Measurements from ENCODE around the gene ADAD2.

The ADAD2 gene

DNA sequence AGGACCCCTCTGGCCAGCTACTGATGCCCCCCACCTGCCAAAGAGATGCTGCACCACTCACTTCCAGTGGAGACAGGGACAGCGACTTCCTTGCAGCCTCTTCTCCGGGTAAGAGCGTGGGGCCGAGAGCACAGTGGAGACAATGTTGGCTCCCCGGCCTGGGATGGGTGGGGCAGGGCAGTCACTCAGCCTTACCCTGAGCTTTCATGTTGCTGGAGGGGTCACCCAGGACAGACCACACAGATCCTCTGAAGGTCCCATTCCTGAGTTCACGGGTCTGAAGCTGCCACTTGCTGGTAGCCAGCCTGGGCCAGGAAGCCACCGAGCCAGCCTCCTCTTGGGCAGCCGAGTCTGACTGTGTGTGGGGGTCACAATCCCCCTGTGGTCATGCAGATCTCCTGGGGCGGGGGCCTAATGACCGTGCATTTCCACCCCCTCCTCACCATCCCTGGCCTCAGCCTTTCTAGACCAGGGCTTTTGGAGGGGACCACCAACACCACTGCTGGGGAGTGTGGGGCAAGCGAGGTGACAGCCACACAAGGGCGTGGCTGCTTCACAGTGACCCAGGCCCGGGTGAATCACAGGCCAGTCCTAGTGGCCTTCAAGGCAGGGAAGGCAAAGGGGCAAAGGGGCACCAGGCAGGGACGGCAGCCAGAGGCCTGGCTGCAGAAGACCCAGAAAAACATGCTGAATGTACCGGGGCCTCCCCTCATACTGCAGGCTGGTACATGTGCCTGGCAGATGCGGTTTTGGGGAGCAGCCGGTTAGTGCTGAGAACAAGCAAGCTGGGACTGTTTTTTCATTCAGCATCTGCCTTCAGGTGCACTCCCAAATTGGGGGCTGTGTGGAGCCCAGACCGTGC, 14.5 kb upstream of the ADAD2 start:
- FAIRE-seq (peak; percentile 81), DNase-seq (ENCODE audit: insufficient read length, low spot score) (no peak)

DNA sequence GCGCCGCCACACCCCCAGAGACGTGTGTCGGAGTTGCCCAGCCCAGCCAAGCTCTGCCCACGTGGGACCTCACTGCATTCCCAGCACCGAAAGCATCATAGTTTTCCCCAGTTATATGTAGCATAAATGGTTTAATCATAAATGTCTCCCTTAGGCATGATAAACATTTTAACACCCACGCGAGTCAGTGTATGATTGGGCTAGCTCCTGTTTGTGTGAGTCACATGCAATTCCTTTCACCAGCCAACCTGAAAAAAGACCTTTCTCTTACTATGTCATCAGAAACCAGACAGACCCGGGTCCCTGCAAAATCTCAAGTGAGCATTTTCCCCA, 13.2 kb upstream of the ADAD2 start:
- DNase-seq (ENCODE audit: insufficient read length, low spot score) (no peak), FAIRE-seq (peak; percentile 83)

DNA sequence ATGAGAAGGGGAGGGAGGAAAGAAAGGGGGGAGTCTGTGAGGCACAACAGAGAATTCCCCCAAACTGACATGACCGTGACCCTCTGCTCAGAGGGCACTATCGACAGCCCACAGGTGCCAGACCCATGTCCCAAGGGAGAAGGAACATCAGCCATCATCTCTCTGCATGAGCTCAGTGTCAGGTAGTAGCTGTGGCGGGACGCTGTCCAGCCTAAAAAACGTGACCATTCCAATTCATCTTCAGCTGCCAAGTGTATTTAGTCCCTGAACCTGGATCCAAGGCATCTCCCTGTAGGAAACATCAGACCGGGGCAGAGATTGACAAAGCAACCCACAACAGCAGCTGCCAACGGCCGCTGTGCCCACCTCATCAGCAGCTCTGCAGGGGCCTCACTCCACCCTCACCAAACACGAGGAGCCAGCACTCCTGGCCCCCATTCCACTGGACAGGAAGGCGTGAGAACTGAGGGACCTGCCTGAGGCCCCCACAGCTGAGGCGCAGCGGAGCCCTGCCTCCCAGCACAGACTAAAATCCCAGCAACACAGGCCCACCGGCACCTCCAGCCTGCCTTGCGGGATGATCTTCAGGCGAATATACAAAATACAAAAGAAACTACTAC, 12.7 kb upstream of the ADAD2 start:
- FAIRE-seq (peak; percentile 13), DNase-seq (ENCODE audit: insufficient read length, low spot score) (no peak)

DNA sequence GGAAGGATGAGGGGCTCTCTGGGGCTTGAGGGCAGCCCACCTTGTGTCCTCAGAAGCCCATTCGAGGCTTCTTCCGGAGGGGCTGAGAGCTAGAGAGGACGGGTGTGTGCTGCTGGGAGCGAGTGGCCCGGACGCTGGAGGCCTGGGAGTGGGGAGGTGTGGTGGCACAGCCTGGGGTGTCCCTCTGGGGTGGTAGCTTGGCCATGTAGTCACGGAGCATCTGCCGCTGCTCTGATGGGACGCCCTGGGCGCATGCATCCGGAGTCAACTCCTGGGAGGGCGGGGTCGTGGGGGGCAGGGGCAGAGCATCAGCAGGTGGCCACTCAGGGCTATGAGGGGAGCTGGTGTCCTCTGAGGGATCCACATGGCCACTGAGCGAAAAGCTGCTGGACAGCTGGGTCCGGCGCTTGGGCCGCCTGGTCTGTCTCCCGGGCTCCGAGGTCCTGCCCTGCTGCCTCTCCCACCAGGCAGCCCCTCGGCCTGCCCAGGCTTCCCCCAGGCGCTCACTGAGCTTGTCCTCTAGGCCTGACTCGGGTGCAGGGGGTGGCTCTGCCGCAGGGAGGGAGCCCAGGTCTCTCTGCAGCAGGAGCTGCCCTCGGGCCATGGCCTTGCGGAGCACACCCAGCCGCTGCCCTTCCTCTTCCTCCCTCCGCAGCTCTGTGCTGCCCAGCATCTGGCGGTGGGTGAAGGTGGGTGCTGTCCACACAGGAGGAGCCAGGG, 11.9 kb upstream of the ADAD2 start:
- DNase-seq (ENCODE audit: insufficient read length, low spot score) (no peak), FAIRE-seq (no peak)

DNA sequence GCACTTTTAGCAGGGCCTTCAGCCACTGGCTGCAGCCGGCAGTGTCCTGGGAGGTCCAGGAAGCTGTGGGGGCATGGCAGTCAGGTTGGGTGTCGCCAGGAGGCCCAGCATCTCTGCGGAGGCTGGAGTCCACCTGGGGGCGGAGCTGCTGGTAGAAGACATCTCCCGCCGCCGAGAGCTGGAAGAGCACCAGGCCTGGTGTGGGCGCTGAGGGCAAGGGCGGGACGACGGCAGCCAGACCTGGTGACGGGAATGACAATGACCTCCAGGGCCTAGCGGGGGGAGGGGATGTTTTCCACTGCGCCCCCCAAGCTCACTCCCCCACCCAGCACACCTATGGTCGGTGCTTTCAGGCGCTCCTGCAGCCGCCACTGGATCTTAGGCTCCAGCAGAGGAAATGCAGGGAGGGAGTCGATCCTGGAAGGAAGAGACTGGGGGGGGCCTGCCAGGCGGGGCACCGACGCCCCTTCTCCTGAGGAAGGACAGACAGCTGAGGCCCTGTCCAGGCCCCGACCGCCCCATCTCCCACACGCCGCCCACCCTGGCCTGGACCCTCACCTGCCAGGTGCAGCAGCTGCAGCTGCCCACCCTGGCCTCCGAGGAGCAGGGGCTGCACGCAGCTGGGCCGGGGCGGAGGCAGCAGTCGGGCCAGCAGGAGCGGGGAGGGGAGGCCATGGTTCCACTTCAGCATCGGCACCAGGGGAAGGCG, 11.2 kb upstream of the ADAD2 start:
- DNase-seq (ENCODE audit: insufficient read length, low spot score) (no peak), FAIRE-seq (no peak)

DNA sequence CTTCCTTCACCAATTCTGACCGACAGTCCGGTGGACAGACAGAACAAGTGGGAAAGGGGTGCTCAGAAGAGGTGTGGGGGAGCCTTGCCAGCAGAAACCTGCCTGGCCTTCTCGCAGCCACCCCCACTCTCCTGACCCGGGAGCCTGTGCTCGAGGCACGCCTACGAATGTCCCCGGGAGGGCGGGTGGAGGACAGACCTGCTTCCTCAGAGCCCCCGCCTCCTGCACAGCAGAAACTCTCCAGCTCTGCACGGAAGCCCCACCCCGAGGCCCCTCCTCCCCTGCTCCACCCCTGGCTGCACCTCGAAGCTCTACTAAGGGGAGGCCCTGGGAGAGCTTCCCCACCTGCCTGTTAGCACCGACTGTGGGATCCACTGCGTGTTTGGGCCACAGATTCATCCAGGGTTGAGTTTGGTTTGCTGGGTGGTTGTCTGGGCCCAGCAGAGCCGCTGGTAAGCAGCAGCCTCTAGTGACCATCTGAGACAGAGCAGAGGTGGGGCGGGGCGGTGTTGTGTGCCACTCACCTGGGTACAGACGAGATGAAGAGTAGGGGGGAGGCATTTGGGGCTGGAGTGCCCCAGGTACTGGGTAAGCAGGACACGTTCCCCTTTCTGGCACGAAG, 10.3 kb upstream of the ADAD2 start:
- FAIRE-seq (no peak), DNase-seq (ENCODE audit: insufficient read length, low spot score) (no peak)

DNA sequence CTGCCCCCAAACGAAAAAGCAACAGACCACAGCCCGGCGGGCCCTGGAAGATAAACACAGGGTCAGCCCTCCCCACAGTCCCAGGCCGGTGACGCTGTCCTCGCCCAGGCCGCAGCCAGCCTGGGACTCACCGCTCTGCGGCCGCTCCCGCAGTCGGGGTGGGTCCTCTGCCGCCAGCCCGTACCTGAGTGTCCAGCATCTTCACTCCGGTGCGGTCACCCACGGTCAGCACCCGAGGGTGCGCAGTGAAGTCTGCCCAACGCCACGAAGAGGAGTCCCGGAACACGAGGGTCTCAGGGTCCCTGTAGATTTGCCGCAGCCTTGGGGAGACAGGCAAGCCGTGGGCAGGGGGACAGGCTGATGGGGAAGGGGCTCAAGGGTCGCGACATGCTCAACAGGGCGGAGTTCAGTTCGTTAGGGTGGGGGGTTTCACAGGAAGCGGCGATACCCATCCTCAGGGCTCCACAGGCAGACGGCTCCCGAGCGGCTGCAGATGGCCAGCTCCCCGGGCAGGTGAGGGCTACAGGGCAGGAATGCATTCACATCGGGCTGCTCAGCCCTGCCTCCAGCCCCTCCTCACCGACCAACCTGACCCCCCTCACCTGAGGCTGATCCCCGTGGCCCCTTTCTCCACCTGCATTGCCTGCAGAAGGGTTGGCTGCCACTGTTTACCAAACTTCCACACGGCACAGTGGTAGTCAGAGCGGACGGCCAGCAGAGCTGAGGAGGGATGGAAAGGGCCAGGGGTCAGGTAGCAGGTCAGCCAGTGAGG, 9.6 kb upstream of the ADAD2 start:
- DNase-seq (ENCODE audit: insufficient read length, low spot score) (no peak), FAIRE-seq (no peak)

DNA sequence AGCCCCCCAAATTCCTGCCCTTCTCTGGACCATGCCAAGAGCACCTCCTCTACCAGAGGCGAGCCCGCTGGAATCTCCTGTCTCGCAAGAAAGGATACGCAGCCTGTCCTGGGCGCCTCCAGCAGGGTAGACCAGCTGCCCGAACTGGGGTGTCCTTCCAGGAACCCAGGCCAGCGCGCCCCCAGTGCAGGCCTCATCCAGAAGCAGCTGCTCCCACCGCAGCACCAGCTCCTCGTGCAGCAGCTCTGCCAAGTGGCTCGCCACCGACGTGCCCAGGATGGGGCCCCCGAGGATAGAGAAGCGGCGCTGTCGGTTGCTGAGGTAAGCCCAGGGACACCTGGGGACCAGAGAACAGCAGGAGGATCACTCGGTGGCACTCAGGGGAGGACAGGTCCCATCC, 8.9 kb upstream of the ADAD2 start:
- DNase-seq (ENCODE audit: insufficient read length, low spot score) (no peak), FAIRE-seq (no peak)

DNA sequence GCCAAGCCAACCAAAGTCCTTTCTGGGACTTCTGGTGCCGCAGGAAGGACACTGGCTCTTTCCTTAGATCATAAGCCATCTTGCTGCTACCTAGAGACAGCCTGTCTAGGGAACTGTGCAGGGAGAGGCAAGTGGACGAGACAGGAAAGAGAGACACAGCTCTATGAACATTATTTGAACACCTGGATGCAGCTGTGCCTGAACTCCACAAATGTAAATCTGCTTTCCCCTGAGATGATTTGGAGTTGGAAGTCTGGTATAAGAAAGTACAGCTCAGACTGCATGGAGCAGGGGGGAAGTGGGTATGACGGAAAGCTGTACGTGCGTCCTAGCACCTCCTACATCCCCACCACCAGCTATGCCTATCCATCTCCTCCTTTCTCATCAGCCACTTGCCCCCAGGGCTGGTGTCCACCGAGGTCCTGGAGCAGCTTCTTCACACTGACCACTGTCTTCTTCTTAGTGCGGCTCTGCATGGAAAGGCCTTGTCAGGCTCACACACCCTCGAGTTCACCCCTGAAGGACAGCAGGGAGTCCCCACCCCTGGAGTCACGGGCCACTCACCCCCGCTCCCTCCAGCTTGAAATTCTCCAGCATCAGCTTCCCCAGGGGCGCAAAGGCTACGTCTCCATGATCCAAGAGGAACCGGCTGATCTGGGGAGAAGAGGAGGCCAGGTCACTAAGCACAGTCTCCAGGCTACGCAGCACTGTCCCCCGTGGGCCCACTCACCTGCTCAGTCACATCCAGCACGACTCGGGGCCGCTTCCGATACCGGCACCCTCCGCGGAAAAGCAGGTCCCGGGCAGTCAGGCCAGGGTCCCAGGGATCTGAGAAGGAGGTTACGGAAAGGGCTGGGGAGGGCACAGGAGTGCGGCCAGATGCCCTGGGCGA, 8.0 kb upstream of the ADAD2 start:
- FAIRE-seq: no peak
- no peak for DNase-seq (ENCODE audit: insufficient read length, low spot score)

DNA sequence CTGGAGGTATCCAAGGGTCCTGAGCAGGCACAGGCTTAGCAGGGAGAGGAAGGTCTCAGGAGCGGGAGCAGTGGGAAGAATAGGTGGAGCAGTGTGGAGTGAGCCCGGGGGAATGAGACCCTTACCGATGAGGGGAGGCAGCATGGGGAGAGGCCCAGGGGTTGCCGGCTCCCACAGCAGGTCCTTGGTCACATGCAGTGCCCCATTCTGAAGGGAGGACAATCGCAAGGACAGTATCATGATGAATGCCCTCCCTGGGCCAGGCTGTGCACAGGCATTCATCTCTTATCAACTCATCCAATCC, 7.4 kb upstream of the ADAD2 start:
- DNase-seq (ENCODE audit: insufficient read length, low spot score): no peak
- no peak for FAIRE-seq

DNA sequence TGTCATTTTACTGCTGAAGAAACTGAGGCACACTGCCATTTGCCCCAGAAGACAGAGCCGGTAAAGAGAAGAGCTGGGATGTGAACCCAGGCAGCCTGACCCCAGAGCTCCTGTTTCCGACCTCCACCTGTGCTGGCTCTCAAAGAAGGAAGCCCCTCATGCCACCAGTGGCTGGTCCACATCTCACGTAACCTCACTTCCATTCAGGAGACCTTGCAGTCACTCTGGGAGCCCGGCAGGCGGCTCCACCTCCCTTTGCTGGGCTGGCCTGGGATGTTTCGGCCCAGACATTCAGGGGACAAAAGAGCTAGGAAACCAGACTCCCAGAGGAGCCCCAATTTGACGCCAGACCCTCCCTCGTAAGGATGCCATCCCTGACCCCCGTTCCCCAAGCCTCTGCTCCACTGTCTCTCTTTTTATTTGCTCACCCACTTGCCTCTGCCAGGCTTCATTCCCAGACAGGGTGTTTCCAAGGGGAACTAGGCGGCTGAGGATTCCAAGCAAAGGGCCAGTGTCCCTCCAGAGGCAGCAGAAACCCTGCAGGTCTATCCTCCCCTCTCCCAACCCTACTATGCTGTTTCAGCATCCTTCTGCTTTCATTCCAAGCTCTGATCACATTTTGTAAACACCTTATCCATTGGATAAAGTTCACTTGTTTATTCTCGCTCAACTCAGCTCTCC, 6.9 kb upstream of the ADAD2 start:
- DNase-seq (ENCODE audit: insufficient read length, low spot score) (no peak), FAIRE-seq (no peak)

DNA sequence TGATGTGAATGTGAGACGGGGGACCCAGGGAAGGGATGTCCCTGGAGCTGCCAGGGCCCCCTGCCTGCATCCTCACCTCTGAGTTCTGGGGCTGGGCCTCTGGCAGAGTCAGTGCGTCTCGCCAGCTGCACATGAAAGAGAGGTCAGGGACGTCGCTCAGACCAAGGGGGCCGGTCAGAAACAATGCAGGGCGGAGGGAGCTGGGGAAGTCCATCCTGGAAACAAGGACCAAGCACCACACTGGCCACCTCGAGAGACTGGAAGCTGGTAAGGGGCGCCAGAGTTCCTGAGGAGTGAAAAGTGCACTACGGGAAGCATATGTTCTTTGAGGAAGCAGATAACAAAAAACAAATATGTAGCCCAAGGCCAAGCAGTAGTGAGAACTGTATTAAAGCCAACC, 6.2 kb upstream of the ADAD2 start:
- FAIRE-seq (no peak), DNase-seq (ENCODE audit: insufficient read length, low spot score) (no peak)

DNA sequence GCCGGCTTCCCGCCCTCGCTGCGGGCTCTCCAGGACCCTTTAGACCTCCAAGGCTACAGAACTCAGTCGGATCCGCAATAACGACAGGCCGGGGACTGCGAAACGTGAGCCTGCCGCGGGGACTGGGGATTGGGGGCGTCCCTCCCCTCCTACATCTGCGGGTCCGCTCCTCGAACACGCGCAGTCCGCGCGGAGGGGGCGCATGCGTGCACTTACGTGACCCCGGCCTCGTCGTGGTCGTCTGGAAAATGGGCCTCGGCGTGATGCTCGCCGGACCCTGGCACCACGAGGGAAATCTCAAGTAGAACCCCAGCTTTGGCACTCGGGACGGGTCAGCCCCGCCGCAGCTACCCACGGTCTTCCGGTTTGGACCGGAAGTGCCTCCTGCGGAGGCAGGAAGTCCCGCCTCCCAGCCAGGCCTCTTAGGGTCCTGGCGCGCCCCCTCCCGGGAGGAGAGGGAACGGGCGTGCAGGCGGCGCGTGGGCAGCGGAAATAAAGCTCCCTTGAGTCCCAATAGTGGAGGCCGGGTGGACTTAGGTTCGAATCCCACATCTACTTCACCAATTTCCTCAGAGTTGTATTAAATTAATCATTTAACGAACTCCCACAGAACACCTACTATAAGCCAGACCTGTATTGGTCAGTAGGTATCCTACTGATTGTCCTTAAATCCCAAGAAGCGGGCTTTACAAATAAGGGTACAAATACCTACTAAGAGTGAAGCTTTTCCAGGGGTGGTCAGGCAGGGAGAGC, 4.1 kb upstream of the ADAD2 start, which contains the start of gene TAF1C:
Gene TAF1C, minus strand, starts transcription at position 373 of the 753 bp plus-strand sequence. CDS start 2,069 bp downstream, outside the sequence.
- peak; percentile 94 for DNase-seq (ENCODE audit: insufficient read length, low spot score)
- FAIRE-seq: peak; percentile 94

DNA sequence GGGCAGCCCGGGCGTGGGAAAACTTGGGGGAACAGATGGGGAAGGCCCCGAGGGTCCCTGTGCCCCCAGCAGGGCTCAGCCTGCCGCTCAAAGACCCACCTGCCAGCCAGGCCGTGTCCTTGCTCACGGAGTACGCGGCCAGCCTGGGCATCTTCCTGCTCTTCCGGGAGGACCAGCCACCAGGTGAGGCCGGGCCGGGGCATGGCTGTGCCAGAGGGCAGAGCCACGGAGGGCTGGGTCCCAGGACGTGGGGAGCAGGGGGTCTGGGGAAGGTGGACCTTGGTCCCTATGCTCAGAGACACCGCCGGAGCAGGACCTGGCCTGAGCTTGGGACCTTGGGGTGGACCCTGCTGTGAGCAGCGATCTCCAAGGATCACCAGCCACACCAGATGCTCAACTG, 509 bp downstream of the ADAD2 start:
- no peak for FAIRE-seq

DNA sequence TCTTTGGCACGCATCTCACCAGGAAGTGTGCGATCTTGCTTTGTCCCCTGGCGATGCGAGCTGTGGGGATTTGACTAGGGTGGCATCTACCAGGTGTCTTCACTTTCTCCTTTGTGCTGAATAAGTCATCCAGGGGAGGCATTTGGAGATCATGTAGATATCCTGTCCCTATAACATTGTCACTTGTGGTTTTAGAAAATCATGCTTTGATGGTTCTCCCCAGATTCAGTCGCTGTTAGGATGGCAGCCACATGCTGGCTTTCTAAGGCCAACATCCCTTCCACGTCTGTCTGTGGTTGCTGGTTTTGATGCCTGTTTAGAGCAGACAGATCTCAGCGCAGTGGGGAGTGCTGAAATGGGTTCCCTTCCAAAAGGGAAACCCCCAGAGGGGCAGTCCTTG, 2.5 kb downstream of the ADAD2 start:
- FAIRE-seq (no peak), DNase-seq (ENCODE audit: insufficient read length, low spot score) (no peak)

More for the DNA sequence above, 509 bp downstream of the ADAD2 start:
- DNase-seq (ENCODE audit: insufficient read length, low spot score): no peak

DNA sequence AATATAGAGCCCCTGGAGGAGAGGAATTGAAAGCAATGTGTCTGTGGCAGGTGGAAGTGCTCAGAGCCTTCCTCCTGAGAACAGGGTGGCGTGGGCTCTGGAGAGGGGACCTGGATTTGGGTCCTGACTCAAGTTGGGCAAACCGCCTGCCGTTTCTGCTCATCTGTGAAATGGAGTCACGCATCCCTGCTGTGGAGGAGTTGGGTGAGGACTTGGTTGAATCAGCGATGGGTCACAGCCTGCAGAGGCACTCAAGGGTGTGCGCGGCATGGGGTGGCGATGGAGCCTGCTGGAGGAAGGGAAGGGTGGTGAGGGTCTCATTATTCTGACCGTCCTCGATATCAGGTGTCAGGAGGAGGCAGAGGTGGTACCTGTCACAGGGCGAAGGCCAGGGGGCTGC, 3.1 kb downstream of the ADAD2 start:
- DNase-seq (ENCODE audit: insufficient read length, low spot score) (no peak), FAIRE-seq (no peak)

DNA sequence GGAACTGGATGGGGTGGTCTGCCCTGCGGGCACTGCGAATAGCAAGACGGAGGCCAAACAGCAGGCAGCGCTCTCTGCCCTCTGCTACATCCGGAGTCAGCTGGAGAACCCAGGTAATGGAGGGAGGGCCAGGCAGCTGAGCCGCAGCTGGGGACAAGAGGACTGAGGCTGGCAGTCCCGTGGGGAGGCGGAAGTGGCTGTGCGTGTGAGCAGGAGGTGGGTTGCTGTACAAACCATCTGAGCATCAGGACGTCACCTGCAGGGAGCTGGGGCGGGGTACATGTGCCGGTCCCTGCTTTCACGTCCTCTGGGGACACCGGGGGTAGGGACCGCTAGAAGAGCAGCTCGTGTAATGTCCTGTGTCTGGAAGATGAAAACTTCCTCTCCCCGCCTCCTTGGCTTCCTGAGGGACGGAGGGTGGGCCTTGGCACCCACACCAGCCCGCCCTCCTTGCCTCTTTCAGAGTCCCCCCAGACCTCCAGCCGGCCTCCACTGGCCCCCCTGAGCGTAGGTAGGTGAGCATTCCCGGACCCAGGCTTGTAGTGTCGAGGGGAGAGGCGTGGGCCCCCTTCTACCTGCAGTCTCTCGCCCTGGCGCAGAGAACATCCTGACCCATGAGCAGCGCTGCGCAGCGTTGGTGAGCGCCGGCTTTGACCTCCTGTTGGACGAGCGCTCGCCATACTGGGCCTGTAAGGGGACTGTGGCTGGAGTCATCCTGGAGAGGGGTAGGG, 3.7 kb downstream of the ADAD2 start:
- DNase-seq (ENCODE audit: insufficient read length, low spot score) (no peak), FAIRE-seq (no peak)

All from HTR-8/SVneo (cell line).